Transverse colon (tissue), 4 donors: Measurements from ENCODE around the gene CCN5.

Source experiments
- EP300 ChIP-seq: sonication (generic); formaldehyde crosslinking; IDR thresholded peaks from one replicate; pipeline ENCODE4 v1.6.1; 2017; ENCODE audit warnings: antibody characterized with exemption, low read depth
- POLR2A ChIP-seq: fragments of 450-650 bp; IDR thresholded peaks from one replicate; pipeline ENCODE4 v1.6.1; 2016; ENCODE audit warnings: antibody characterized with exemption, mild to moderate bottlenecking, moderate library complexity
- POLR2AphosphoS5 ChIP-seq, 3 donors: sonication (generic); formaldehyde crosslinking; IDR thresholded peaks; one replicate each; pipeline ENCODE4 v1.6.1; 2016; ENCODE audit warnings: antibody characterized with exemption in 3 of 3
- TF ChIP-seq, protein P1 (sequence below), 5 experiments: fragments of 200-600 bp in 3 of 5; fragments of 450-650 bp in 2 of 5; sonication (generic) in 3 of 5; IDR thresholded peaks; 1 replicate in 2 of 5; 2 replicates in 3 of 5; pipeline ENCODE4 v1.5.1; 2016 to 2017; ENCODE audit warnings: antibody characterized with exemption in 5 of 5, inconsistent platforms in 3 of 5, mild to moderate bottlenecking in 2 of 5, moderate library complexity in 1 of 5

DNA sequence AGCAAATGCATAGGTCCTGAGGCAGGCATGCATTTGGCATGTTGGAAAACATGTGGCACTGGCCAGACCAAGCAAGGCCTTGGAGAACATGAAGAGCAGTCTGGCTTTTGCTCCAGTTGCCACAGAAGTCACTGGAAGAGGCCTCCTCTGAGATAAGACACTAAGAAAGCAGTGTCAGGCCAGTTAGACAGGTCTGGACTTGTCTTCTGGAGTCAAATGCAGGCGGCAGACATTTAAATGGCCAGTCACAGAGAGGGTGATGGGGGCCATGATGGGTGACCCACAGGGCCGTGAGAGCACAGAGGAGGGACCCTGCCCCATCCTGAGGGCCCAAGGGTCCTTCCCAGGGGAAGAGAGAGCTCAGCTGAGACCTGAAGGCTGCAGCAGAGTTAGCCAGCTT is 36.9 kb upstream of the CCN5 start:
- TF ChIP-seq, protein P1, sequence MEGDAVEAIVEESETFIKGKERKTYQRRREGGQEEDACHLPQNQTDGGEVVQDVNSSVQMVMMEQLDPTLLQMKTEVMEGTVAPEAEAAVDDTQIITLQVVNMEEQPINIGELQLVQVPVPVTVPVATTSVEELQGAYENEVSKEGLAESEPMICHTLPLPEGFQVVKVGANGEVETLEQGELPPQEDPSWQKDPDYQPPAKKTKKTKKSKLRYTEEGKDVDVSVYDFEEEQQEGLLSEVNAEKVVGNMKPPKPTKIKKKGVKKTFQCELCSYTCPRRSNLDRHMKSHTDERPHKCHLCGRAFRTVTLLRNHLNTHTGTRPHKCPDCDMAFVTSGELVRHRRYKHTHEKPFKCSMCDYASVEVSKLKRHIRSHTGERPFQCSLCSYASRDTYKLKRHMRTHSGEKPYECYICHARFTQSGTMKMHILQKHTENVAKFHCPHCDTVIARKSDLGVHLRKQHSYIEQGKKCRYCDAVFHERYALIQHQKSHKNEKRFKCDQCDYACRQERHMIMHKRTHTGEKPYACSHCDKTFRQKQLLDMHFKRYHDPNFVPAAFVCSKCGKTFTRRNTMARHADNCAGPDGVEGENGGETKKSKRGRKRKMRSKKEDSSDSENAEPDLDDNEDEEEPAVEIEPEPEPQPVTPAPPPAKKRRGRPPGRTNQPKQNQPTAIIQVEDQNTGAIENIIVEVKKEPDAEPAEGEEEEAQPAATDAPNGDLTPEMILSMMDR (IDR thresholded peaks at IDR 0.05) = no peak
- no peak for TF ChIP-seq EP300
- TF ChIP-seq POLR2A = no peak
- no peak for TF ChIP-seq POLR2AphosphoS5 (IDR thresholded peaks at IDR 0.05)
